Activated CD4-positive, alpha-beta T cell treated with anti-CD3 and anti-CD28 coated beads, Interleukin-2, amount 50 U/mL, for 48 hours (primary cell): ENCODE measurements around the gene TAF10.

Experiments
- DNase-seq, 2 experiments: peaks; one replicate each; pipeline ENCODE4 v3.0.0-alpha.2; 2020

TAF10 gene

DNA sequence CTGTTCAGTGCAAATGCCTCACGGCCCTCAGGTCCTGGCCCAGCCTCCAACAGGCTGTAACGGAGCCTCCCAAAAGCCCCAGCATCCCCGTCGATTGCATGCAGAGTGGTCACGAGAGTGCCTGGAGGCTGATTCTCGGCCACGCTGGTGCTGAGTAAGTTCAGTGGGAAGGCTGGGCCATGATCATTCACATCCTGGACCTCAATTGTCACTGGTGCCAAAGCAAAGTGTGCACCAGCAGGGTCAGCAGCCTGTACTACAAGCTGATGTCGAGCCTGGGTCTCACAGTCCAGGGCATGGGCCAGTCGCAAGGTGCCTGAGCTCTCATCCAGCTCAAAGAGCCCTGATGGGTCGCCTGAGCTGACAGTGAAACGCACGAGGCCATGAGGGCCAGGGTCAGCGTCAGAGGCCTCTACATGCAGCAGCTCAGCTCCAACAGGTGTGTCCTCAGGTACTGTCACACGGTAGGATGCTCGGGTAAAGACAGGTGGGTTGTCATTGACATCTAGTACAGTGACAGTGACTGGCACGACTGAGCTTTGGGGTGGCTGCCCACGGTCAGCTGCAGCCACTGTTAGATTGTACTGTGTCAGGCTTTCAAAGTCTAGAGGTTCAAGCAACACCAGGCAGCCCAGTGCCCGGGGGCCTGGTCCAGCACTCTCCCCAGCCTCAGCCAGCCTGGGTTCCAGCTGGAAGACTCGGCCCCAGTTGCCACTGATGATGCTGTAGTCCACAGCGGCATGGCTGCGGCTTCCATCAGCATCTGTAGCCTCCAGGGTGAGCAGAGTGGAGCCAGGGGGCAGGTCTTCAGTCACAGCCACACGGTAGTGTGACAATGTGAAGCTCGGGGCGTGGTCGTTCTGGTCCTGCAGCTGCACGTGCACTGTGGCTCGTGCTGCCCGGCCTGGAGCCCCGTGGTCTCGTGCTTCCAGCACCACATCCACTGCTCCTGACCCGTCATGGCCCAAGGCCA lies 11.7 kb upstream of the TAF10 start:
- DNase-seq = no peak

DNA sequence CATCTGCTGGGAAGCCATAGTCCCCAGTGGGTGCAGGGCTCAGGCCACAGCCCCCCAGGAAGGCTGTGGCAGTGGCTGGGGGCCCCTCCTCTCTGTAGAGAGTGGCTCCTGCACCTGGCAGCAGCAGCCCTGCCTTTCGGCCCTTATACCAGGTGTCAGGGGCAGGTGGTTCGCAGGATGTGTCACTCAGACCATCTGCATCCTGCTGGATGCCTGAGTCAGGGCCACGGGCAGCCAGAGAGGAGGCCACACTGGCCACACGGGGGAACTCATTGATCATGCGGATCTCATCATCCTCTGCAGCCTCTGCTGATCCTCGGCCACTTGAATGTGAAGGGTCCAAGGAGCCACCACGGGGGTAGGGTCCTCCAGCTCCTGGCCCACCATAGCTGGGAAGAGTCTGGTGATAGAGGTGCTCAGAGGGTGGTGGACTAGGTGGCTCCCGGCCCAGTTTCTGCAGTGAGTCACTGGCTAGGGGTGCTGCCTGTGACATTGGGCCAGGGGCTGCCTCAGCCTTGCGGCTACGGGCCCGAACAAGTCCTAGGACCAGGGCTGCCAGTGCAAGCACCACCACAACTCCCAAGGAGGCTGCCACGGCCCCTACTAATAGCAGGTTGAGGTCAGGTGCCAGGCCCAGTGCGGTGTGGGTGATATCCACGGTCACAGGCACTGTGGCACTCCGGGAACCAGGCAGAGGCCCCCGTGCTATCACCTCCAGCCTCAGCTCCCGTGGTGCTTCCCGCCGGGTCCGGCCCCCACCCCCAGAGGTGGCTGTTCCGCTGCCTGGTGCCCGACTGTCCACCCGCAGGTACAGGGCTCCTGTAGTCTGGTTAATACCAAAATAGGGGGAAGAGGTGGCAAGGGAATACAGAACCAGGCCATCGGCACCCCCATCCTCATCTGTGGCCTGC lies 10.5 kb upstream of the TAF10 start:
- DNase-seq = no peak

DNA sequence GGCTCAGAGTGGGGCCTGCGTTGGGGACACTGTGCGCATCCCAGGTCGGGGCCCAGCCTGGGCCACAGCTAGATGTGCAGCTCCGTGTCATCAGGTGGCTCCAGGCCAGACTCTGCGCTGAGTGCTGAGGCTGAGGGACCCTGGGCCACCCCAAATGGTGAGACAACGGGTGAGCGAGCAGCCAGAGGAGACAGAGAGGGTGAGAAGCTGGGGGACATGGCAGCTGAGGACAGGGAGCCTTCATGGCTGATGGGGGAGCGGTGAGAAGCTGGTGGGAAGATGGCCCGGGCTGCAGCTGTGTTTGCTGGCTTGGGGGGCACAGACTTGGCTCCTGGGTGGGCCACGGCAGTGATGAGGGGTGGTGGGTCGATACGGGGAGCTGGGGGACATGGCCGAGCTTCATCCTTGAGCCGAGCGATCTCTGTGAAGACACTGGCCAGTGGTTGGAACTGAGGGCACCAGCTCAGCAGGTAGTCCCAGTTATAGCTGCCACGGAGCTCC lies 9.7 kb upstream of the TAF10 start:
- DNase-seq = no peak

DNA sequence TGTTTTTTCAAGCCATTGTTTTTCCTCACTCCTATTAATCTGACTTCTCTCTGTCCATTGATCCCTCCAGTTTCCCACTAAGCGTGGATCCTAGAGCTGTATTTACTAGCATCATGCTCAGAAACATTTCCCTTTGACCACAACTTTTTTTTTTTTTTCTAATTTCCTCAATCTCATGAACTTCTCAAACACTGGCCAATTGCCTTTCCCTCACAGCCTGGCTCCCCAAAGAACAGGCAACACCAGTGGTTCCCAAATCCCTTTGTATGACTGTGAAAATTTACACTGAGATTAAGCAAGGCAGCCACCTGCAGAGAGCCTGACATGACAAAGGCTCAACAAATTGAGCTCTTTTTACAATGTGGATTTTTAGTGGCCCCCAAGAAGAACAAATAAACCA lies 8.6 kb upstream of the TAF10 start:
- no peak for DNase-seq

DNA sequence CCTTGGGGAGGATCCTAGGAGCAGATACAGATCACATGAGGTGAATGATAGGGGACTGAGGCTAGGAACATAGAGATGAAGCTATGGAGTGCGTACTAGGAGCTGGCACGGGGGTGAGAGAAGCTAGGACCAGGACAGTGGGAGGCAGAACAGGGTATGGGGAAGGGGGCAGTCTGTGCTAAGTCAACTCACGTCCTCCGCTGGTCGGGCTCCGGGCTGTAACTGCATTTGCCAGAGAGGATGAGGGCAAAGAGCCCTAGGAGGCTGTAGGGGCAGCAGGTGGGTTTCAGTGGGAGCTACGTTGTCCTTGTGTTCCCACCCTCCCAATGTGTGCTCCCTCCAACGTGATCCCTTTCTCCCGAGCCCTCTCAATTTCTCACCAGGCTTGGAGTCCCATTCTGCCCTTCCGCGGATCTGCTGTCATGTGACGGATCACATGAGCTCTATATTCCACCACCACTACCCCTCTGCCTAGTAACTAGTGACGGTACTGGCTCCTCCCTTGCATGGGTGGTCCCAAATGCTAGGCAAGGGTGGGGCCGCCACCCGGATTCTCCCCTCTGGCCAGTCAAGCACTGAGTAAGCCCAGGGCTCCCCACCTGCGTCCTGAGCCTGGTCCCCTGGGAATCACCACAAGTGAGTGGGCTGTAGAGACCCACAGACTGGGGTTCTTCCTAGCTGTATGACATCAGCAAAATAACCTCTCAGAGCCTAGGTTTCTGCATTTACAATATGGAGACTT lies 7.2 kb upstream of the TAF10 start, which contains the start of gene TPP1:
TPP1 (minus strand) TSS at position 419 of the 742 bp plus-strand sequence; CDS start at position 397, 22 bp downstream.
- peak; percentile 89 to 92 for DNase-seq

DNA sequence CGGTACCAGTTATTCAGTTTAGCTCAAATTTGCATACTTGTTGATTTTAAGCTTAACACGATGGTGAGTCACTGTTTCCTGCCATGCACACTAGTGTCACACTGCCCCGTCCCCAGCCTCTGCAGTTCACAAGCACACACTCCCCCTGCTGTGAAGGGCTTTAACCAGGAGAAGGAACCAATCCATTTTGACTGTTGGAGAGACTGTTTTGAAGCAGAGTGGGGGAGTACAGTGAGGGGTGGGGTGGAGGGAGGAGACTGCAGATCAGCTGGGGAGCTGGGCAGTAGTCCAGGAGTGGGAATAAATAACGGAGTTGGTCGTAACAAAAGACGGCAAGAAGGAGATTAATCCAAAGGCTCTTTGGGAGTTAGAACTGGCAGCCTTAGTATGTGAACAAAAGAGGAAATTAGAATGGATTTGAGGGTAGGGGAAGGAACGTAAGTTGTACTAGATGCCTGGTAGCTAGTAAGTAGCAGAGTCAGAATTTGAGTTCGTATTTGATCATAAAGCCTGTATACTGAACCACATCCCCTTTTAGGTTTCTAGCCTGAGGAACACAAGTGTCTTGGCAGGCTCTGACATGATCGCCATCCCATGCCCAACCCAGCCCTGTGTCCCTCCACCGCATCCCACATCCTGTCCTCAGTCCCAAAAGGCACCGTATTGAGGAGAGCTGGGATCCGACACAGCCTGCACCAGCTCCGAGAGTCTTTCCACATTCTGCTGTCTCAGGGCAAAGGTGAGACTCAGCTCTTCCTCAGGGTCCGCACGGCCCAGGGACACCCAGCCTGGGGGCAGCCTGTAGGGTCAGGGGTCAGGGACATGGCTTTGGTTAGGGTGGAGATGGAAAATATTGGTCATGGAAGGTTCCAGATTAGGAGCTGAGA lies 6.3 kb upstream of the TAF10 start:
- DNase-seq = peak; percentile 51 to 62

DNA sequence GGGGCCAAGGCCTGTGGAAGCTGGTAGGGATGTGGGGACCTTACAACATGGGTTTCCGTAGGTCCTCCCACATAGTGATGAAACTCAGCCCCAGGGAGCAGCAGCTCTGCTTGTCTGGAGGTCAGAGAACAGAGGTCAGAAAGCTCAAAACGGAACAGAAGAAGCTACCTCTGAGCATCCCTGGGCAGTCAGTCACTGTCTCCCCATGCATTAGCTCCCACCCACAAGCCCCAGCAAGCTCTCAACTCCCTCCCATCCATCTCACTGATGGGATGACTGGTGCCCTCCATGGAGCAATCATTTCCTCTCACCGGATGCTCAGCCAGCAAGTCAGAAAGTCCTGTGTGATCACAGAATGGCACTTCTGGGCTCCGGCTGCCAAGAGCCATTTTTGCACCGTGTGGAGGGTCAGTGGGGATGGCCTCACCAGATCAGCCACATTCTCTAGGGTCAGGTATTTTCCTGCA lies 5.3 kb upstream of the TAF10 start:
- DNase-seq = no peak

DNA sequence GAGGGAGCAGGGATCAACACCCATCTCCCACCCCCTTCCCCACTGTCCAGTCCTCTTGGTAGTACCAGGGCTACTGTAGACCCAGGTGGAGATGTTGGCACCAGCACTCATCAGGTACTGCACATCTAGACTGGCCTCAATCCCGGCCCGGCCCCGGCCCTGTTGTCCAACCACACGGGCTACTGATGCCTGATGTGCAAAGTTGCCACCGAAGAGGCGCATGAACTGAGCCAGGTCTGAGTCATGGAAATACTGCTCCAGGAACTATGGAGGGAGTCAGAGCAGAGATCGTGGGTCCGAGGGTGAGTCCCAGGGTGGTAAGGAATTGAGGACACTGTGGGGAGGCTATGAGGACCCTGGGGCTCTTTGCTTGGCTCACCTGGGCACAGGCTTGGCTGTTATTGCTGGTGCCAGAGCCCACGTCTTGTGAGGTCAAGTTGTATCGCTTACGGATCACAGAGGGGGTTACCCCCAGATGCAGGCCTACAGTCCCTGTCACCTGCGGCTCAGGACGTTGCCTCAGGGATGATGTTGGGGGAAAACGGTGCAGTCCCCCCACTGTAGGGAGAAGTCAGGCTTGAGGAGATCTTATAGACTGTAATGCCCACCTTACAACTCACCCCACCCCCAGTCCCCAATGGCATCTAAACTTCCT lies 4.7 kb upstream of the TAF10 start:
- no peak for DNase-seq

DNA sequence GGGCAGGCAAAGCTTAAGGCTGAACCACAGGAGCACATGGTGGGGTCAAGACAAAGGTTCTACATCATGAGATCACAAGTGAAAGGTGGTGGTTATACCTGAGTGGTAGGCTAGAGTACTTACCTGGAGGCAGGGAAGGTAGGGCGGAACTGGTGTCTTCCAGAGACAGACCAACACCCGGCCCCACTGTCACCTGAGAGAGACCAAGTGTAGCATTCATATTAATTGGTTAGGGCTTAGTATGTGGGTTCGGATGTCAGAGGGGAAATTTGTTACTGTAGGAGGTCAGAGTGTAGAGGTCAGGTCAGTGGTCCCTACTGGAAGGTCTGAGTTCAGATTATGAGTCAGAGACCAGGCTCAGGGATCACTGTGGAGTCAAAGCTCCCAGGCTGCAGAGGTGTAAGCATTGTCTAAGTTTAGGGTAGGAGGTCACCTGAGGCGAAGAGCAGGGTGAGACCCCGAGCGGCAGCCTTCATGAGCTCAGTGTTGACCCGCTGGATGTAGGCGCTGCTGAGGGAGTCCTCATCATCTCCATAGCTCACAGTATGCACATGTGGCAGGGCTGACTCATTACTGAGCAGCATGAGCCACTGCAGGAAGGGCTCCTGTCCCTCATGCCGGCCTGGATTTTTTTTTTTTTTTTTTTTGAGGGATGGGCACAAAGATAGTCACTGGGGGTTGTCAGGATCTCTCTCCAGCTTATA lies 4.0 kb upstream of the TAF10 start:
- no peak for DNase-seq

DNA sequence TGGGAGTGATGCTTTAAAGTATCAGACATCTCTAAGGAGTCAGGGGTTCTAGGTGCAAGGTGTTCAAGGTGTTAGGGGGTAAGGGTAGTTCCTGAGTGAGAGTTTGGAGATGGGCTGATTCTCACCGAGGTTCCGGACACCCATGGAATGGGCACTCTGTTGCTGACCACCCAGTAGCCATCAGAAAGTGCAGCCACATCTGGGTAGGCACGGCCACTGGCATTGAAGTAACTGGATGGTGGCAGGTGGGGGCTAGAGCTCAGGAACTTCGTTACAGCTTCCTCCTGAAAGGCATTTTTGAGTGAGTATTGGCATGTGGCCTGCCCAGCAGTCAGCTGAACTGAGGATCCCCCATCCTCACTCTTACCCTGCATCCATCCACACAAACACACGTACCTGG lies 3.0 kb upstream of the TAF10 start:
- DNase-seq = no peak

DNA sequence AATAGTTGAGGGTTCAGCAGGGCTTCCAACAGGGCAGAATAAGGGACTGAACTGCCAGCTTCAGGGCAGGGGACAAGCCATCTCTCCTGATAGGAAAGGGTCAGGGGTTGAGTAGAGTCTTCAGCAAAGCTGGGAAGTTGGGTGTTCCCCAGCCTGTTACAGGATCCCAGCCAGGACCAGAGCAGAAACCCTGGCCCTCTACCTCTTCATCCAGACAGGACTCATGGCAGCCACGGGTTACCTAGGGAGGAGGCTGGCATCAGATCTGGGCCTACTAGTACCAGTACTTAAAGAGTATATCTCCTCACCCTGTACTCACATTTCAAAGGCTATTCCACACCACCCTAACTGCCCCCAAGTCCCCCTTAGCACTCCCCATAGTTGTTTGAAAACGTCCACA lies 2.4 kb upstream of the TAF10 start:
- DNase-seq = no peak

DNA sequence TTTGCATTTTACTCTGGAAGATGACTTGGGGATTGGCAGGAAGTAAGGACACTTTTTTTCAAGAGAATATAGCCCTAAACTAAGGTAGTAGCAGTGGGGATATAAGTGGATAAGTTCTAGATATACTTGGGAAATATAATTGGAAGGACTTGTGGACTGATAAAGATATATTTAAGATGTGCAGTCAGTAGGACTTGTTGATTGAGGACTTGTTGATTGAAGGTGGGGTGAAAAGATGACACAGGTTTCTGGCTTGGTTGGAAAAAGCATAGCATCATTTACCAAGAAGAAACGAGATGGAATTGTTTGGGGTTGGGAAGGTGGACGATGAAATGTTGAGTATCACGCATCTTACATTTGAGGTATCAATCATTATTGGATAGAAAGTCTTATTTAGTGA lies 1.5 kb upstream of the TAF10 start:
- DNase-seq = no peak

DNA sequence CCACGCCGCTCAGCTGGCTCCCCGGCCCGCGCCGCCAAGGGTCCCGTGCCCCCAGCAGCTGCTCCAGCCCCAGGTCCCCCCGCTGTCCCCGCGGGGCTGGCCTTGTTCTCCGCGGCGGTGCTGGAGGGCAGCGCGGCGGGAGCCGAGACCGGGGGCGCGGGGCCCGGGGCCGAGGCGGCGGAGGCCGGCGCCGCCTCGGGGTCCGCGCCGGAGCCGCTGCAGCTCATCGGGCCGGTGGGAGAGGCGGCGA lies 128 bp downstream of the TAF10 start:
- DNase-seq = no peak

DNA sequence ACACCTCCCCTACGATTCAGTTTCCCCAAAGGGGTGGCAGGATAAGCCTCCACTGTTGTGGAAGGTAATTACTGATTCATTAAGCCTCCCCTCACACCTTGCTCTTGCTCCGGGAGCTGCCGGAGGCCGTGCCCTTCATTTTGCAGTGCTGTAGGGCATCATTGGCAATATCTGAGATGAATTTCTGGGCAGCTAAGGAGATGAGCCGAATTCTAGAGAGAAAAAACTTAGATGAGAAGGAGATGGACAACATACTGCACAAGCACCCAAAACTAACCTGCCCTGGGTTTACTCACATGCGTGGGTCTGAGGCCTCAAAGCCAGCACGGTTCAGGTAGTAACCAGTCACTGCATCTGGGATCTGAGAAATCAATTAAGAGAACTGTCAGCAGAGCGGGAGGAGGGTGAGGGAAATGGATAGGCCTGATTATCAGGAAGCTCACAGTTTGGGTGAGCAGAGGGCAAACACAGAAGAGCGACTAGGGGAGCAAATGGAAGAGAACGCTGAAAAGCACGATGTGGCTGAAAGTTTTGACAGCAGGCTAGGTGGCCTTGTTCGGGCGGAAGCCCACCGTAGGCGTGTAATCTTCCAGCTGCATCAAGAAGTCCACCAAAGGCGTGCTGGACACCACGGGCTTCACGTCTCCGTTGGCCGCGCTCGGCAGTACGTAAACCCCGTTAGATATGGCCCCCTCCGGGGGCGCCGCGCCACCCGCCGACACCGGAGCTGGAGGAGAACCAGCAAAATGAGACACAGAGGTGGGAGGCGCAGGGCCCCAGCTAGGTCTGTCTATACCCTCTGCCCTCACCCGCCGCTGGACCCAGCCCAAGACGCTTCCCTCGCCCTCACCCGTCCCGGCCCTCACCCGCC lies 689 bp downstream of the TAF10 start:
- DNase-seq = peak; percentile 34 to 35

DNA sequence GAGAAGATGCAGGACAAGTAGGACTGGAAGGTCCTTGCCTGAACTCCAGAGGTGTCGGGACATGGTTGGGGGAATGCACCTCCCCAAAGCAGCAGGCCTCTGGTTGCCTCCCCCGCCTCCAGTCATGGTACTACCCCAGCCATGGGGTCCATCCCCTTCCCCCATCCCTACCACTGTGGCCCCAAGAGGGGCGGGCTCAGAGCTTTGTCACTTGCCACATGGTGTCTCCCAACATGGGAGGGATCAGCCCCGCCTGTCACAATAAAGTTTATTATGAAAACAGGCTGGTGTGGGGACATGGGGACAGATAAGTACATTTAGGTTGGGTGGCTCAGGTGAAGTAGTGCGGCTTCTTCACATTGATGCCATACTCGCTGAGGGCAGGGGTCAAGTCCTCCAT lies 1.4 kb downstream of the TAF10 start:
- peak in 1 of 2 experiments; percentile 4 for DNase-seq

DNA sequence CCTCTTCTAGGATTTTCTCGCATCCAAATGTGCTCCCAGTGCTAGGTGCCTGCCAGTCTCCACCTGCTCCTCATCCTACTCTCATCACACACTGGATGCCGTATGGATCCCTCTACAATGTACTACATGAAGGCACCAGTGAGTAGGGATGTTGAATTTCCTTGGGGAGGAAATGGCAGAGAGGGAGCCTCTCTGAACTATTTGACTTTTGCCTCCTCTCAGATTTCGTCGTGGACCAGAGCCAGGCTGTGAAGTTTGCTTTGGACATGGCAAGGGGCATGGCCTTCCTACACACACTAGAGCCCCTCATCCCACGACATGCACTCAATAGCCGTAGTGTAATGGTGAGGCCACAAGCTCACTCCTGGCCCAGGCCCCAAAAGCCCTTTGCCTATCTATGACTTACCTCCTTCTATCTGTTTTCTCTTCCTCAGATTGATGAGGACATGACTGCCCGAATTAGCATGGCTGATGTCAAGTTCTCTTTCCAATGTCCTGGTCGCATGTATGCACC lies 2.5 kb downstream of the TAF10 start:
- DNase-seq = peak in 1 of 2 experiments; percentile 1

DNA sequence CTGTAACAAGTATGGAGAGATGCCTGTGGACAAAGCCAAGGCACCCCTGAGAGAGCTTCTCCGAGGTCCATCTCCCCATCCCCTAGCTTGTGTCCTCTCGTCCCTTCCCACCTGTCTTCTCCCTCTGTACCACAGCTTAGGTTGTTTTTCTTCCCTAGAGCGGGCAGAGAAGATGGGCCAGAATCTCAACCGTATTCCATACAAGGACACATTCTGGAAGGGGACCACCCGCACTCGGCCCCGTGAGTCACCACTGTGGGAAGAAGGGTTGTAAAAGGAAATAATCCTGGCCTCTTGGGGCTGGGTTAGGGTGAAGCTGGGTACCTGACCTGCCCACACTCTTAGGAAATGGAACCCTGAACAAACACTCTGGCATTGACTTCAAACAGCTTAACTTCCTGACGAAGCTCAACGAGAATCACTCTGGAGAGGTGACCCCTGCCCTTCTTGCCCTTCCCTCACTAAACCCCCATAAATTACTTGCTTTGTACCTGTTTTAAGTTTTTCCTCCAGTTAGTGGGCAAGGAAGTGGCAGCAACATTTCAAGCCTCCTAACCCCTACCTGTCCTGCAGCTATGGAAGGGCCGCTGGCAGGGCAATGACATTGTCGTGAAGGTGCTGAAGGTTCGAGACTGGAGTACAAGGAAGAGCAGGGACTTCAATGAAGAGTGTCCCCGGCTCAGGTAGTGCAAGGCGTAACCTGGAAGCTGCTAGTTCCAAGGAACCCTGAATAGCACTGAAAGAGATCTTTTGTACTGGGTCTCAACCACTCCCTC lies 3.1 kb downstream of the TAF10 start:
- peak in 1 of 2 experiments; percentile 3 for DNase-seq

DNA sequence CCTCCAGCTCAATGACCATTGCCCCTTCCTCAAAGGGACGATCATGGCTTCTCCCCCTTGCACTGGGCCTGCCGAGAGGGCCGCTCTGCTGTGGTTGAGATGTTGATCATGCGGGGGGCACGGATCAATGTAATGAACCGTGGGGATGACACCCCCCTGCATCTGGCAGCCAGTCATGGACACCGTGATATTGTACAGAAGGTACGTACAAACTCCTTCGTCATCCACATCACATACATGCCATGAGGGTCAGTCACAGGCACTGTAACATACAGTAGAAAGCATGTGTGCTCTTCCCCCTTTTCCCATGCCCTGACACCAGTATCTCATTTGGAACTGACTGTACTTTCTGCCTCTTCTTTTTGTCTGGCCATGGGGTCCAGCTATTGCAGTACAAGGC lies 4.0 kb downstream of the TAF10 start:
- DNase-seq = peak in 1 of 2 experiments; percentile 2
